ENCODE data around the gene TCP1. TPM values are rescaled to one million over a fixed set of nuclear protein-coding genes. Genes with fewer than 3 reads are reported as not detected.
"Not testable (repeated sequence)": the region's sequence is repeated elsewhere in the genome, so short reads cannot be mapped to it uniquely, and the experiment has no call there.

Gene TCP1
- total RNA-seq, 1 donor from 2014 or later = 58.1 TPM

- ATAC-seq = no peak
These were observed 42.6 kb downstream of the TCP1 start for GRCh38 chr6:159746759-159747158.

GRCh38 chr6:159745081-159745480 is 44.3 kb downstream of the TCP1 start:
- DNase-seq (ENCODE audit: low spot score) (no peak), ATAC-seq (no peak)

More at GRCh38 chr6:159746759-159747158, 42.6 kb downstream of the TCP1 start:
- no peak for DNase-seq (ENCODE audit: low spot score)

- no peak for DNase-seq (ENCODE audit: low spot score)
- no peak for ATAC-seq
These were observed 47.2 kb downstream of the TCP1 start for GRCh38 chr6:159742165-159742564.

GRCh38 chr6:159739341-159739740 is 50.1 kb downstream of the TCP1 start:
- no peak for ATAC-seq
- no peak for DNase-seq (ENCODE audit: low spot score)

- ATAC-seq = no peak
- DNase-seq (ENCODE audit: low spot score) = no peak
These were observed 52.5 kb downstream of the TCP1 start for GRCh38 chr6:159736908-159737307.

GRCh38 chr6:159733395-159733794 is 56.0 kb downstream of the TCP1 start:
- DNase-seq (ENCODE audit: low spot score); ATAC-seq: not testable (repeated sequence)

GRCh38 chr6:159732550-159732949 is 56.9 kb downstream of the TCP1 start:
- not testable (repeated sequence) for DNase-seq (ENCODE audit: low spot score)

GRCh38 chr6:159730332-159730676 is 59.1 kb downstream of the TCP1 start:
- DNase-seq (ENCODE audit: low spot score) (no peak), ATAC-seq (no peak)

More at GRCh38 chr6:159732550-159732949, 56.9 kb downstream of the TCP1 start:
- ATAC-seq = not testable (repeated sequence)

- no peak for ATAC-seq
- no peak for DNase-seq (ENCODE audit: low spot score)
These were observed 59.6 kb downstream of the TCP1 start for GRCh38 chr6:159729598-159730331.

- no peak for ATAC-seq
- no peak for DNase-seq (ENCODE audit: low spot score)
These were observed 60.9 kb downstream of the TCP1 start for GRCh38 chr6:159728531-159728964.

Other genes with a start within 250 kb of the TCP1 start
- gene SOD2, start 96.4 kb downstream of the TCP1 start, total RNA-seq = 608 TPM
- 23.7 TPM for gene WTAP, start 62.1 kb downstream of the TCP1 start, total RNA-seq
- gene ACAT2, start 27.6 kb downstream of the TCP1 start, total RNA-seq = 44.6 TPM
- 28.8 TPM for gene MRPL18, start 865 bp upstream of the TCP1 start, total RNA-seq
- gene PNLDC1, start 10.7 kb upstream of the TCP1 start, total RNA-seq = 0.23 TPM
- gene MAS1, start 101.4 kb upstream of the TCP1 start, total RNA-seq = not detected
- gene IGF2R, start 179.5 kb upstream of the TCP1 start, total RNA-seq = 51.5 TPM

All from left lobe of liver (tissue), 2 donors.